K562 (cell line): Measurements from ENCODE around the gene GRID2IP. TPM values are rescaled to one million over a fixed set of nuclear protein-coding genes. Genes with fewer than 3 reads are reported as not detected.

Experiments
- ATAC-seq: fragments of 200-7000 bp; cut with Tn5 transposase; 3 replicates; pipeline ENCODE4 v1.9.1; 2020; ENCODE audit warnings: moderate library complexity
- BruUV-seq: library from RNA; stranded (reverse); fragments of 400-500 nt; replicated peaks from 2 replicates; lab custom pipeline; 2021; lab: Mats Ljungman, UMichigan
- CTCF ChIA-PET: fragments of 300-600 bp; formaldehyde crosslinking; extraction: SDS; loops from one replicate; lab custom pipeline; 2021; ENCODE audit warnings: low intra/inter-chr PET ratio; lab: Yijun Ruan, JAX
- POLR2A ChIA-PET: fragments of 300-600, 350-650 bp; sonication (Branson Sonifier 250); formaldehyde crosslinking; extraction: SDS; loops from one replicate; lab custom pipeline; 2021; ENCODE audit warnings: antibody characterized with exemption, inconsistent platforms; lab: Yijun Ruan, JAX
- DNase-seq, 4 experiments: peaks; one replicate each; pipeline versions ENCODE4 v3.0.0 to v3.0.0-alpha.2; 2011 to 2018; ENCODE audit warnings: low spot score in 3 of 4, mixed read lengths in 3 of 4; ENCODE audit errors: extremely low read depth in 1 of 4
- FAIRE-seq: peaks from 2 replicates; lab custom pipeline; 2011; peaks lifted over from hg19 to GRCh38; lab: Jason Lieb, UNC
- H2AFZ ChIP-seq: 2 replicates; pipeline ENCODE4 v1.6.0; 2011; ENCODE audit warnings: low read depth, low read length, control low read depth, inconsistent platforms
- H3K27ac ChIP-seq: fragments of 200-600 bp; 3 replicates; pipeline ENCODE4 v1.8.0; 2011; ENCODE audit warnings: low read depth, mild to moderate bottlenecking, control low read depth, inconsistent platforms, low read length, moderate library complexity, mixed read lengths; ENCODE audit errors: extremely low read depth
- H3K27me3 ChIP-seq, 2 experiments: fragments of 300-600 bp in 1 of 2; 2 replicates in 1 of 2; 3 replicates in 1 of 2; pipeline versions ENCODE4 v1.6.0 to v1.8.0; 2011; ENCODE audit warnings: inconsistent platforms in 2 of 2, low read length in 2 of 2, mild to moderate bottlenecking in 1 of 2, mixed read lengths in 1 of 2, moderate library complexity in 1 of 2; ENCODE audit not compliant: control insufficient read depth in 2 of 2, insufficient read depth in 2 of 2
- H3K36me3 ChIP-seq: fragments of 300-600 bp; 3 replicates; pipeline ENCODE4 v1.8.0; 2011; ENCODE audit warnings: mild to moderate bottlenecking, low read length, inconsistent platforms; ENCODE audit not compliant: control insufficient read depth, insufficient read depth
- H3K4me1 ChIP-seq, 2 experiments: fragments of 200-600 bp in 1 of 2; replicated peaks in 1 of 2; 2 replicates in 1 of 2; 3 replicates in 1 of 2; pipeline versions ENCODE4 v1.5.1 to v1.8.0; 2011; ENCODE audit warnings: inconsistent platforms in 2 of 2, low read length in 2 of 2, mild to moderate bottlenecking in 1 of 2, mixed read lengths in 1 of 2, moderate library complexity in 1 of 2; ENCODE audit not compliant: control insufficient read depth in 2 of 2, insufficient read depth in 2 of 2
- H3K4me2 ChIP-seq: 2 replicates; pipeline ENCODE4 v1.6.1; 2011; ENCODE audit warnings: low read length, control low read depth, inconsistent platforms, mixed read lengths; ENCODE audit not compliant: insufficient read depth
- H3K4me3 ChIP-seq: fragments of 200-600 bp; sonication (generic), shearing (Covaris generic); 2 replicates; pipeline ENCODE4 v1.5.1; 2016; ENCODE audit warnings: control low read depth, inconsistent platforms
- H3K79me2 ChIP-seq: fragments of 200-600 bp; 3 replicates; pipeline ENCODE4 v1.8.0; 2011; ENCODE audit warnings: low read length, inconsistent platforms; ENCODE audit not compliant: control insufficient read depth, insufficient read depth
- H3K9ac ChIP-seq, 2 experiments: 2 replicates each; pipeline versions ENCODE4 v1.6.0 to v1.6.1; 2011; ENCODE audit warnings: low read depth in 2 of 2, low read length in 2 of 2, control low read depth in 1 of 2, inconsistent platforms in 1 of 2, mild to moderate bottlenecking in 1 of 2, mixed read lengths in 1 of 2; ENCODE audit not compliant: insufficient read depth in 1 of 2
- H3K9me1 ChIP-seq: one replicate; pipeline ENCODE4 v1.6.0; 2011; ENCODE audit warnings: inconsistent platforms, mild to moderate bottlenecking, low read length, moderate library complexity; ENCODE audit not compliant: control insufficient read depth, insufficient read depth
- H3K9me3 ChIP-seq: replicated peaks from 2 replicates; pipeline ENCODE4 v1.5.1; 2011; ENCODE audit warnings: low read depth, low read length, inconsistent platforms; ENCODE audit not compliant: control insufficient read depth, insufficient read depth
- H4K20me1 ChIP-seq: replicated peaks from 2 replicates; pipeline ENCODE4 v1.6.1; 2011; ENCODE audit warnings: low read length, inconsistent platforms, mixed read lengths; ENCODE audit not compliant: control insufficient read depth, insufficient read depth
- ESRRB ChIP-seq: fragments of 250-450 bp; sonication (Bioruptor Pico); IDR thresholded peaks from 2 replicates; pipeline ENCODE4 v1.5.0; 2020; ENCODE audit warnings: mild to moderate bottlenecking, moderate library complexity, borderline replicate concordance
- IRF2 ChIP-seq: sonication (generic); formaldehyde crosslinking; IDR thresholded peaks from 2 replicates; pipeline ENCODE4 v1.8.1; 2022; ENCODE audit warnings: mild to moderate bottlenecking, missing genetic modification reagents
- MBD1 ChIP-seq: fragments of 250-450 bp; sonication (Bioruptor Pico); IDR thresholded peaks from 2 replicates; pipeline ENCODE4 v1.8.0; 2022; ENCODE audit warnings: inconsistent platforms
- SPI1 ChIP-seq: IDR thresholded peaks from 2 replicates; pipeline ENCODE4 v1.6.1; 2011; ENCODE audit warnings: low read depth, low read length, control low read depth, borderline replicate concordance
- SRF ChIP-seq, 2 experiments: fragments of 250-450, 450-650 bp in 1 of 2; sonication (Bioruptor Pico) in 1 of 2; sonication (generic) in 1 of 2; formaldehyde crosslinking; IDR thresholded peaks; 2 replicates each; pipeline versions ENCODE4 v1.5.0 to v1.5.1; 2020 to 2022; ENCODE audit warnings: mild to moderate bottlenecking in 1 of 2, missing genetic modification reagents in 1 of 2
- ZNF124 ChIP-seq: sonication (generic); formaldehyde crosslinking; IDR thresholded peaks from 2 replicates; pipeline ENCODE4 v1.8.1; 2022; ENCODE audit warnings: missing genetic modification reagents
- ZNF184 ChIP-seq: sonication (generic); formaldehyde crosslinking; IDR thresholded peaks from 2 replicates; pipeline ENCODE4 v1.5.0; 2020; ENCODE audit warnings: missing genetic modification reagents
- ZNF311 ChIP-seq: fragments of 250-450 bp; sonication (Bioruptor Pico); IDR thresholded peaks from 2 replicates; pipeline ENCODE4 v1.4.0; 2020; ENCODE audit warnings: mild to moderate bottlenecking, moderate library complexity
- ZNF644 ChIP-seq: fragments of 200-800 bp; sonication (Bioruptor generic); IDR thresholded peaks from 2 replicates; pipeline ENCODE4 v1.6.1; 2016; ENCODE audit warnings: low read depth, missing genetic modification characterization, missing compliant biosample characterization
- WGBS: fragments of 100-300 bp; shearing (Covaris generic); methylation state at CpG from one replicate; pipeline ENCODE4 v1.1.6; 2016; ENCODE audit warnings: low coverage, mixed read lengths; ENCODE audit not compliant: insufficient coverage; ENCODE audit errors: missing lambda C conversion rate; 5-methylcytosine and 5-hydroxymethylcytosine counted together
- in situ Hi-C: fragments of 300-500 bp; cut with MboI; formaldehyde crosslinking; loops from 4 replicates; pipeline ENCODE4 v1.15.0; 2018; ENCODE audit warnings: inconsistent platforms, mixed read lengths
- intact Hi-C: fragments of 100-400 bp; cut with micrococcal nuclease; formaldehyde crosslinking; loops from 2 replicates; pipeline ENCODE4 v1.14.2; 2022
- polyA plus RNA-seq, 8 experiments: library from polyadenylated mRNA; depleted of rRNA in 4 of 8; stranded (reverse) in 5 of 8; unstranded in 3 of 8; fragments of >200 nt; fragmentation: Nextera tagmentation in 2 of 8; fragmentation: Illumina TruSeq in 1 of 8; extraction: Ambion mirVana in 2 of 8; extraction: Trizol in 1 of 8; gene quantifications; 2 replicates each; pipeline versions ENCODE4 v1.2.1 to v1.2.3, GENCODE V29; 2011 to 2014; ENCODE audit warnings: inconsistent platforms in 1 of 8, missing spikeins in 1 of 8
- total RNA-seq, 7 experiments: library from RNA; depleted of rRNA in 6 of 7; stranded (reverse); fragments of >200 nt in 6 of 7; fragmentation: Illumina TruSeq in 2 of 7; extraction: Trizol in 2 of 7; gene quantifications; 2 replicates each; pipeline versions ENCODE4 v1.2.1 to v1.2.3, GENCODE V29; 2011 to 2021; ENCODE audit warnings: low replicate concordance in 1 of 7

GRID2IP gene
- total and polyA plus RNA-seq, 9 of the 15 experiments (the other 6 are each of a cell fraction or from before 2014, with no cell fraction given): not detected

DNA sequence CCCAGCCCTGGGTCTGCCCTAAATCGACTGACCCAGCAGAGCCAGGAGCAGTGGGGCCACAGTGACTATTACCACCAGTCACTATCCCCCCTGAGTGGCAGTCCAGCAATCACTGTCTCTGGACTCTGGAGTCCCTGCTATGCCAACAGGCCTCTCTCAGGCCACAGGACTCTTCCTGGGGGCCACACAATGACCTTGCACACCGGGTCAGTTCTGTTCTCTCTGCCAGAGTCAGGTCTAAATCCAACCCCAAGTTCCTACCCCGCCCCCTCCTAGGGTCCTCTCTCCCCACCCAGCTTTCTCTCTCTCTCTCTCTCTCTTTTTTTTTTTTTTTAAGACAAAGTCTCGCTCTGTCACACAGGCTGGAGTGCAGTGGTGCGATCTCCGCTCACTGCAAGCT lies 21.6 kb downstream of the GRID2IP start (continued):
- TF ChIP-seq ZNF311 (CRISPR knock-in tag): no peak
- no peak for TF ChIP-seq ZNF124
- no peak for TF ChIP-seq ESRRB

GRCh38 chr7:6528401-6529130 lies 22.7 kb downstream of the GRID2IP start:
- FAIRE-seq (no peak), DNase-seq (no peak)
- no peaks in the 10 kb centered on the region for H3K36me3 ChIP-seq
- H3K4me3 ChIP-seq: no peak overlapping the region
- H3K9me1 ChIP-seq: no peaks in the 10 kb centered on the region
- TF ChIP-seq MBD1 (CRISPR knock-in tag): no peak
- no peak for TF ChIP-seq IRF2 (CRISPR knock-in tag)
- no peak for TF ChIP-seq ZNF184 (CRISPR knock-in tag)
- TF ChIP-seq ZNF644: no peak
- 0 out of 2 replicates have a peak, but pooled peaks have one; percentile 1 for TF ChIP-seq SPI1
- TF ChIP-seq SRF (CRISPR knock-in tag; IDR thresholded peaks at IDR 0.05): no peak
- TF ChIP-seq, all 486 proteins: peak for 1
- no peak overlapping the region for H3K9ac ChIP-seq
- in situ Hi-C loops: no loop called here
- H3K27ac ChIP-seq: no peak overlapping the region
- peaks cover 0 to 23% of the 10 kb centered on the region in 2 experiments; a peak in 3 of 5 replicates for H3K4me1 ChIP-seq
- POLR2A ChIA-PET: interaction anchor here (0.5 kb wide), 1 partner anchor 46 kb away, joined by 3 read pairs; no protein-coding TSS in a partner anchor
- intact Hi-C loops: no loop called here
- H3K27me3 ChIP-seq: peaks cover 25 to 72% of the 10 kb centered on the region in 2 experiments; a peak in 4 of 5 replicates
- ATAC-seq: no peak
- 7% methylated on average over 13 of the region's 13 CpGs for WGBS
- H3K9me3 ChIP-seq: no peaks in the 10 kb centered on the region
- H3K79me2 ChIP-seq: no peaks in the 10 kb centered on the region
- no peak overlapping the region for H3K4me2 ChIP-seq
- CTCF ChIA-PET: no interaction called here
- no peak overlapping the region for H2AFZ ChIP-seq
- no peaks in the 10 kb centered on the region for H4K20me1 ChIP-seq
- BruUV-seq: no TSS peak
